ENCODE data around the gene FAN1. TPM values are rescaled to one million over a fixed set of nuclear protein-coding genes. Genes with fewer than 3 reads are reported as not detected.

Gene FAN1
- total and polyA plus RNA-seq, 2 donors (not counting 3 experiments of a cell fraction or from before 2014, with no cell fraction given), result 4.3 to 11.7 TPM

DNA sequence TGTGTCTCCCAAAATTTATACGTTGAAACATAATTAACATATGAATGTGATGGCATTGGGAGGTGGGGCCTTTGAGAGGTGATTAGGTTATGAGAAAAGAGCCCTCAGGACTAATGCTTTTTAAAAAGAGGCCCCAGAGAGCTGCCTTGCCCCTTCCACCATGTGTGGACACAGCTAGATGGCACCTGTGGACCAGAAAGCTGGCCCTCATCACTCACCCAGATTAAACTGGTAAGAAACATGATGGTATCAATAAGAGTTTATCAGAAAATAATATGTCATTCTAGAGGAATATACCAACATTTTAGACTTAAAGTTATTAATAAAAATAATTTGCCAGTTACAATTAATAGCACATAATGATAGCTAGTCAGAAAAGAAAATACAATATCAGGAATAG is 25.2 kb upstream of the FAN1 start:
- Histone ChIP-seq H3K4me2 (ENCODE audit: insufficient read depth, low read length) (no peak overlapping the region), H3K9ac (replicated peaks; ENCODE audit: extremely low read depth, insufficient read depth, low read length) (no peak overlapping the region), H3K27ac (ENCODE audit: insufficient read depth, low read depth, low read length) (no peak overlapping the region), H3K79me2 (ENCODE audit: control insufficient read depth, insufficient read depth, low read length) (no peaks in the 10 kb centered on the region), H3K27me3 (ENCODE audit: control insufficient read depth in 2 of 2, insufficient read depth in 2 of 2, low read length in 2 of 2) (peaks cover 4 to 7% of the 10 kb centered on the region in 2 experiments), H3K4me3 (replicated peaks in 1 of 3; ENCODE audit: insufficient read depth in 1 of 3, low read depth in 1 of 3, low read length in 3 of 3) (no peak overlapping the region), H3K36me3 (ENCODE audit: control insufficient read depth in 2 of 2, extremely low read depth in 1 of 2, insufficient read depth in 2 of 2, low read length in 2 of 2) (no peaks in the 10 kb centered on the region), H3K9me1 (replicated peaks; ENCODE audit: control insufficient read depth, extremely low read depth, insufficient read depth, low read length) (no peaks in the 10 kb centered on the region), H3K4me1 (ENCODE audit: control insufficient read depth, extremely low read depth, insufficient read depth, low read length) (no peaks in the 10 kb centered on the region), H2AFZ (ENCODE audit: low read depth, low read length) (no peak overlapping the region), H4K20me1 (replicated peaks; ENCODE audit: control insufficient read depth, extremely low read depth, insufficient read depth, low read length) (no peaks in the 10 kb centered on the region), H3K9me3 (replicated peaks; ENCODE audit: control insufficient read depth, insufficient read depth, low read length) (no peaks in the 10 kb centered on the region)
- ChIA-PET CTCF (interaction anchor here (1.2 to 1.6 kb wide), 2 partner anchors 20 to 251 kb away, joined by 6 to 7 read pairs; no protein-coding TSS in a partner anchor), POLR2A (no interaction called here)
- TF ChIP-seq JUN (IDR thresholded peaks at IDR 0.05; ENCODE audit: borderline replicate concordance, insufficient read depth, insufficient read length, low read depth) (no peak), MYC (IDR thresholded peaks at IDR 0.05; ENCODE audit: low read depth, low read length) (no peak), FOS (IDR thresholded peaks at IDR 0.05; ENCODE audit: borderline replicate concordance, insufficient read depth, low read length) (no peak), POLR2AphosphoS5 (IDR thresholded peaks at IDR 0.05; ENCODE audit: insufficient read depth, low read depth, low read length) (no peak), POLR2A (IDR thresholded peaks at IDR 0.05; ENCODE audit: low read depth, low read length) (no peak), GATA2 (IDR thresholded peaks at IDR 0.05; ENCODE audit: insufficient read depth, insufficient read length, low read depth, low read length) (no peak), EZH2 (IDR thresholded peaks at IDR 0.05; ENCODE audit: borderline replicate concordance, low read depth, low read length, severe bottlenecking) (no peak)
- TF ChIP-seq, protein P1, sequence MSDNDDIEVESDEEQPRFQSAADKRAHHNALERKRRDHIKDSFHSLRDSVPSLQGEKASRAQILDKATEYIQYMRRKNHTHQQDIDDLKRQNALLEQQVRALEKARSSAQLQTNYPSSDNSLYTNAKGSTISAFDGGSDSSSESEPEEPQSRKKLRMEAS (IDR thresholded peaks at IDR 0.05; ENCODE audit: insufficient read depth, insufficient read length), result no peak
- TF ChIP-seq, protein P2, sequence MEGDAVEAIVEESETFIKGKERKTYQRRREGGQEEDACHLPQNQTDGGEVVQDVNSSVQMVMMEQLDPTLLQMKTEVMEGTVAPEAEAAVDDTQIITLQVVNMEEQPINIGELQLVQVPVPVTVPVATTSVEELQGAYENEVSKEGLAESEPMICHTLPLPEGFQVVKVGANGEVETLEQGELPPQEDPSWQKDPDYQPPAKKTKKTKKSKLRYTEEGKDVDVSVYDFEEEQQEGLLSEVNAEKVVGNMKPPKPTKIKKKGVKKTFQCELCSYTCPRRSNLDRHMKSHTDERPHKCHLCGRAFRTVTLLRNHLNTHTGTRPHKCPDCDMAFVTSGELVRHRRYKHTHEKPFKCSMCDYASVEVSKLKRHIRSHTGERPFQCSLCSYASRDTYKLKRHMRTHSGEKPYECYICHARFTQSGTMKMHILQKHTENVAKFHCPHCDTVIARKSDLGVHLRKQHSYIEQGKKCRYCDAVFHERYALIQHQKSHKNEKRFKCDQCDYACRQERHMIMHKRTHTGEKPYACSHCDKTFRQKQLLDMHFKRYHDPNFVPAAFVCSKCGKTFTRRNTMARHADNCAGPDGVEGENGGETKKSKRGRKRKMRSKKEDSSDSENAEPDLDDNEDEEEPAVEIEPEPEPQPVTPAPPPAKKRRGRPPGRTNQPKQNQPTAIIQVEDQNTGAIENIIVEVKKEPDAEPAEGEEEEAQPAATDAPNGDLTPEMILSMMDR (IDR thresholded peaks at IDR 0.05; ENCODE audit: extremely low read depth in 1 of 2, insufficient read depth in 1 of 2, low read depth in 1 of 2, low read length in 2 of 2), result no peak
- dilution Hi-C loops (cut with MboI; ENCODE audit: extremely low pct_ligation_motif_present, low sequenced_read_pairs) (no loop called here), intact Hi-C loops (cut with micrococcal nuclease) (no loop called here)
- BruUV-seq (replicated peaks), result no TSS peak
- DNase-seq (ENCODE audit: low read depth, low spot score) (no peak), FAIRE-seq (no peak)
